Cortex of kidney (tissue), 1 donor: ENCODE results near the gene C11orf21.

Source experiments
- DNase-seq: peaks from one replicate; lab custom pipeline; 2025; lab: John Stamatoyannopoulos, UW

C11orf21 gene

DNA sequence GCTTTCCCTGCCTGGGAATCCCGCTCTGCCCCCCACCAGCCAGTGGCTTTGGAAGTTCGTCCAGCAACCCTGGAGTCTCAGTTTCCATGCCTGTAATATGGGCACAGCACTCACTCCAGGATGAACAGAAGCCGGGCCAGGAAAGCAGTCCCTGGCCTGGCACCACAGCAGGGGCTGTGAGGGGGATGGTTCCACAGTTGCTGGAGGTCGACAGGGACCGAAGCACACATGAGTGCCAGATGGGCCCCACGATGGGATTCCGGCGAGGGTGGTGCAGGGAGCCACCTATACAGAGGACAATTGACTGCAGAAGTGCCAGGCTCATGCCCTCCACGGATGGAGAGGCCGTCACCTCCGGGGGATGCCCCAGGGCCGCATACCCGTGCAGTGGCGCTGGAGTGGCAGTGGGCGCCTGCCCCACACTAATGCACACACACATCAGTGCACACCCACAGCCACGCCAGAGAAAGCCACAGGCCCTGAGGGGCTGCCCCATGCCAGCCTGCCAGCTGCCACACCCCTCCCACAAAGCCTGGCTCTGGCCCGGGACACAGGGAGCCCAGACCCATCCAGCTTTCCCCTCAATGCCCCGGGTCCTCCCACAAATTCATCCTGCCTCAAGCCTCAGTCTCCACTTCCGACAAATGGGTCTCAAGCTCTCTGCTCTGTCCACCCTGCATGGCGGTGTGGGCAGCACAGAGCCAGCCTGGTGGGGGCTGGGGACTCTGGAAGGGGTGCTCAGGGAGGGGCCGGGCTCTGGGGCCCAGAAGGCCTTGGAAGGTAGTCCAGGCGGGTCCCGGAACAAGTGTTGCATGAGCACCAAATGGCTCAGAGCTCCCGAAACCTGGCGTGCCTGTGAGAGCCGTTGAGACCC lies 41.0 kb downstream of the C11orf21 start:
- DNase-seq: no peak

DNA sequence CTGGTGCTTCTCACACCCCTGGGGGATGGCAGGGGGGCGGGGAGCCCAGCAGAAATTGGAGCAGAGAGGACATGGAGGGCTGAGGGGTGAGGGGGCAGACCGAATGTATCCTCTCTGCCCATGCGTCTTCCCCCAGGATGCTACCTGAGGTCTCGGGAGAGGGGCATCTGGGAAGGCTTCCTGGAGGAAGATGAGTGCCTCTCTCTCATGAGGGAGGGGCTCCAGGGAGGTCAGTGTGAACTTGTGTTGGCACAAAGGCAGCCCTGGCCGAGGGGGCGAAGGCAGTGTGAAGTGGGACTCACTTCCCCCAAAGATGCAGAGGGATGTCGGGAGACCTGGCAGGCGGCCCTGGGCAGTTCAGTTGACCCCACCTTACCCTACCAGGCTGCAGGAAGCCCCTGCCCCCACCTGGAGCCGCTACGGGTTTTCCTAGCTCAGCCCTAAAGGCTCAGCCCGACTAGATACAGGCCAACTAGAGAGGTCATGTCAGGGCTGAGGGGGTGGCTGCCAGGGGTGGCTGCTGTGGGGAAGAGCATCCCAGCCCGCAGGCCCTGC lies 41.7 kb downstream of the C11orf21 start:
- DNase-seq: no peak

DNA sequence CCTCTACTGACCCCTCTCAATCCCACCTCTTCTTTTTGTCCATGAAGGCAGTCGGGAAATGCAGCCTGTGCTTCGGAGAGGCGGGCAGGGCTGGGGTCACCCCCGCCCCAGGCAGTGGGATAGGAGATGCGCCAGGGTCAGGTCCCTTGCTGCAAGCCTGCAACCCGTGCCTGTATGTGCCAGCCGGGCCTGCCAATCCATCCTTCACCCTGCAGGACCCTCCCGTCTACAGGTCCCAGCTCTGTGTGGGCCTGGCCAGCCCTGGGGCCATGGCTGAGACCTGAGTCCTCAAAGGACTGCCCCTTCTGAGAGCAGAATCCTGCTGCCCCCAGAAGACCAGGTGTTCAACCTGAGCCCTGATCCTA lies 42.3 kb downstream of the C11orf21 start:
- DNase-seq: no peak

- no peak for DNase-seq
These were observed 42.9 kb downstream of the C11orf21 start for GRCh38 chr11:2258501-2259465.

- no peak for DNase-seq
These were observed 44.6 kb downstream of the C11orf21 start for GRCh38 chr11:2256951-2257700.

GRCh38 chr11:2256293-2256913 lies 45.3 kb downstream of the C11orf21 start:
- no peak for DNase-seq

DNA sequence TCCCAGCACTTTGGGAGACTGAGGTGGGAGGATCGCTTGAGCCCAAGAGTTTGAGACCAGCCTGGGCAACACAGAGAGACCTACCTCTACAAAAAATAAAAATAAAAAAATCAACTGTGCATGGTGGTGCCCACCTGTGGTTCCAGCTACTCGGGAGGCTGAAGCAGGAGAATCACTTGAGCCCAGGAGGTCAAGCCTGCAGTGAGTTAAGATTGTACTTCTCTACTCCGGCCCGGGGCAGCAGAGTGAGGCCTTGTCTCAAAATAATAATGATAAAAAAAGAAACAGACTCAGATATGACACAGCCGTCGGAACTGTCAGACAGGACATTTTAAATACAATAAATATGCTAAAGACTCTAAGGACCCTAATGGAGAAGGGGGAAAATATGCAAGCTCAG lies 49.7 kb downstream of the C11orf21 start:
- DNase-seq: no peak

- no peak for DNase-seq
These were observed 50.6 kb downstream of the C11orf21 start for GRCh38 chr11:2251138-2251537.

DNA sequence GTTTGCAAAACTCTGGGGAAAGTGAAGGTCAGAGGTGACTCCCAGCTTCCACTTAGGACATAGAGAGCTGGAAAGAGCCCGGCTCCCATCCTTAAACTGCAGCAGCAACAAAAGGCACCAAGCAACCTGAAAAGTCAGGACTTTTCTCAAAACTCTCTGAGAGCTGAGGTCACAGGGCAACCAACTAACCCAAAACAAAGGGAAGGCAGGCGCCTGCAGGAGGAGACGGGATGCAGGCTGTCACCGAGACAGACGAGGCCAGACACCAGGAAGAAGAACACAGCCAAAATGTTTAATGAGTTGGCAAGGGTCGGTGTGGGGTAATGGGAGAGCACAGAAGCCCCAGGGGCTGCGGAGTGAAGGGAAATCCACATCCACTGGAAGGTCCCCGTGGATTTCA lies 51.2 kb downstream of the C11orf21 start:
- DNase-seq: no peak

DNA sequence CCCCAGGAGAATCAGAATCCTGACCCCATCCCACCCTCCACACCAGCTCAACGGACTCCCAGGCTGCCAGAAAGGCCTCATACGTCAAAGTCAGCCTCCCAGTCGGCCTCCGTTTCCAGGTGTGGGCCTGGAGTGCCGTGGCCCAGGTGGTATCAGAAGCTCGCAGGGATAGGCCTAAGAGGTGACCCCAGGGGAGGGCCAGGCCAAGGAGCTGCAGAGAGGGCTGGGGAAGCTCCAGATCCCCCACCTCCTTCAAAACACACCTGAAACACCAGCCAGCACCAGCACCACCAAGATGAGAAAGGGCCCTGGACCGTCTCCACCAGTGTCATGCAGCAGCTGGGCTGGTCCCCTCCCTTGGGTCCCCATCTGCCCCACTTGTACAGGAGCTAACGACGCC lies 51.7 kb downstream of the C11orf21 start:
- no peak for DNase-seq

DNA sequence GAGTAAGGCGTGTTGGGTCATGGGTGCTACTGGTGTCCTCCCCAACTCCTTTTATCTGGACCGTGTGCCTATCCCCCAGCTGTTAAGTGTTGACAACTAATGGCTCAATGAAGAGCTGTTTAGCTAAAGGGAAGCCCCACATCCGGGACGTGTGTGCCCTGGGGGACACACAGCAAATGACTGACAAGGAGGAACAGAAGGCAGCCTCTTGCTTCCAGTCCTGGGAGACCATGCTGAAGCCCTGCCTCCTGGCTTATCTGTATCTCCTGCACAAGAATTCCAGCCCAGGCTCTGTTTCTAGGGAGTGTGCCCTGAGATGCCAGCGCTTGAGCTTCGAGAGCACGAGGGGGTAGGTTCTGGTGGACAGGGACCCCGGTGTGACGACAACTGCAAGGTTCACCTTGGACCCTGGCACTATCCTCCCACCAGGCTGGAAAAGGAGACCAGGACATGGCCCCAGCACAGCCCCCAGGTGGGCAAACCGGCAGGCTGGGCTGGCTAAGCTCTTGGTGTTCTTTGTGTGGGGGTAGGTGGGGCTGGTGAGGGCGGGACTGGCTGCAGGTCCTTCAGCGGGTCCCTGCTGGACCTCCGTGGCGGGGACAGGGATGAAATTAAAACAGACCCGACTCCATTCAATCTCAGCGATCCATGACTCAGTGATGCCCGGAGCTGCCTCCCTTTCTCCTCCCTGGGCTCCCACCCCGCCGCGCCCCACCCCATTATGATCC lies 52.4 kb downstream of the C11orf21 start:
- DNase-seq: no peak

DNA sequence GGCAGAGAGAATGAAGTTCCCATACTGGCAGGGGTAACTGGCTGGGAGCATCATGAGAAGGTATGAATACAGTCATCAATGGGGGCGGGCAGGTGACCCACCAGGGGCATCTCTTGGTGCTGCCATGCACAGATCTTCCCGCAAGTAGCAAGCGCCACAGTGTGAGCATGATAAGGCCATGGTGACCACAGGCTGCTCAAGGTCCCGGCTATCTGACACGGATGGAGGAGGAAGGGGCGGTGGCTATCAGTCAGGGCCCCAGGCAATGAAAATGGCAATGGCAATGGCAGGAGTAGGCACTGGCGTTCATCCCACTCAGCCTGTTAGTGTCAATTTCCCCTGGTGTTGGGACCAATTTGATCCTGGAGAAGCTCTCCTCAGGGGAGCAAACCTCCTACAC lies 53.0 kb downstream of the C11orf21 start:
- no peak for DNase-seq

DNA sequence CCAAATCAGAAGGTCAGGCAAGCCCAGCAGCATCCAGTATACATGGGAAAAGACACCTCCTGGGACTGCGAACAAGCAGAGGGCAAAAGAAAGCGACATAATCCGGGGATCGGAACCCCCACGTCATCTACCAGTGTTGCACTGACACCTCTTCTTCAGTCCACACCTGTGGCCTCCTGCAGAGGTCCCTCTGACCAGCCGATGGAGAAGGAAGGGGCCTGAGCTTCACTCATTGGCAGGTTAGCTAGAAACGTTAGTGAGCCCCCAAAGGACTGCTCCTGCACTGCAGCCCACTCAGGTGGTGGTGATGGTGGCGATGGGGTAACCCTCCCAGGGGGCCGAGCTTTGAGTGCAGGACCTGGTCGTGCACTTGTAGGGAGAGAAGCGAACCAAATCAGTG lies 53.5 kb downstream of the C11orf21 start:
- no peak for DNase-seq

DNA sequence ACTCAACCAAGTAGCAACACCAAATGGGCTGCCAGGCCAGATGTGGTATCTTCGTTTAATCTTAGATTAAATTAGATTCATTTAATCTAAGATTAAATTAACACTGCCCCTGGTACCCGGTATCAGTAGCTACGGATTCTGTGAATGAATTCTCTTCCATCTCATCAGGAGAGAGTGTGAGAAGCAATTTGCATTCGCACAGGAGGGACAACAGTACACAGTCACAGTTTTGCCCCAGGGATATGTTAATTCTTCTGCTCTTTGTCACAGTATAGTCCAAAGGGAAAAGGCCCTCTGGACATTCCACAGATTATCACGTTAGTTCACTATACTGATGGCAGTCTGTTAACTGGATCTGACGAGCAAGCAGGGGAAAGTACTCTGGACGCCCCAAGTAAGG lies 54.2 kb downstream of the C11orf21 start:
- no peak for DNase-seq
